SK-N-MC (cell line): ENCODE results near the gene PSMD11.

Experiments used
- DNase-seq: peaks from one replicate; pipeline ENCODE4 v3.0.0-alpha.2; 2011; ENCODE audit warnings: low read depth, low spot score
- H3K27ac ChIP-seq: fragments of 200-600 bp; sonication (generic); 2 replicates; pipeline ENCODE4 v1.5.1; 2016; ENCODE audit warnings: mixed run types
- H3K36me3 ChIP-seq: fragments of 200-600 bp; sonication (generic); 2 replicates; pipeline ENCODE4 v1.6.1; 2017; ENCODE audit warnings: antibody characterized with exemption, low read length, mixed read lengths; ENCODE audit not compliant: insufficient read depth
- H3K4me3 ChIP-seq: fragments of 200-600 bp; sonication (generic); 2 replicates; pipeline ENCODE4 v1.5.1; 2016
- H3K9ac ChIP-seq: fragments of 200-600 bp; sonication (generic); 2 replicates; pipeline ENCODE4 v1.8.0; 2017; ENCODE audit warnings: mixed run types, mixed read lengths; ENCODE audit not compliant: insufficient read length
- H3K9me3 ChIP-seq: fragments of 200-600 bp; sonication (generic); 2 replicates; pipeline ENCODE4 v1.6.1; 2017; ENCODE audit warnings: low read depth, mild to moderate bottlenecking, antibody characterized with exemption, low read length, moderate library complexity, mixed read lengths
- EZH2 ChIP-seq: fragments of 200-600 bp; sonication (generic); IDR thresholded peaks from one replicate; pipeline ENCODE4 v1.6.1; 2017; ENCODE audit warnings: antibody characterized with exemption
- FOXP2 ChIP-seq: optimal IDR thresholded peaks from 2 replicates; pipeline ENCODE3; 2011; ENCODE audit warnings: mild to moderate bottlenecking, moderate library complexity; ENCODE audit not compliant: insufficient read depth; ENCODE audit errors: extremely low read length, control extremely low read depth
- POLR2AphosphoS5 ChIP-seq: IDR thresholded peaks from 2 replicates; pipeline ENCODE4 v1.6.1; 2012; ENCODE audit warnings: mild to moderate bottlenecking, low read depth, low read length, borderline replicate concordance

Gene PSMD11

GRCh38 chr17:32495359-32496231 is 51.3 kb downstream of the PSMD11 start:
- H3K9me3 ChIP-seq: no peaks in the 10 kb centered on the region
- no peak for DNase-seq
- H3K27ac ChIP-seq: no peak overlapping the region
- no peak overlapping the region for H3K9ac ChIP-seq
- no peak overlapping the region for H3K4me3 ChIP-seq
- TF ChIP-seq POLR2AphosphoS5 (no peak), FOXP2 (no peak), EZH2 (no peak)
- no peaks in the 10 kb centered on the region for H3K36me3 ChIP-seq

- TF ChIP-seq POLR2AphosphoS5: no peak
- no peak for DNase-seq
- H3K27ac ChIP-seq: no peak overlapping the region
- no peaks in the 10 kb centered on the region for H3K9me3 ChIP-seq
- H3K36me3 ChIP-seq: no peaks in the 10 kb centered on the region
- H3K9ac ChIP-seq: no peak overlapping the region
- H3K4me3 ChIP-seq: no peak overlapping the region
Observed at GRCh38 chr17:32496395-32497073, 52.2 kb downstream of the PSMD11 start.

GRCh38 chr17:32497431-32498205 is 53.3 kb downstream of the PSMD11 start:
- DNase-seq: no peak
- H3K9ac ChIP-seq: no peak overlapping the region
- no peak overlapping the region for H3K4me3 ChIP-seq
- no peaks in the 10 kb centered on the region for H3K36me3 ChIP-seq
- TF ChIP-seq POLR2AphosphoS5 (no peak), EZH2 (no peak), FOXP2 (no peak)
- H3K9me3 ChIP-seq: no peaks in the 10 kb centered on the region
- H3K27ac ChIP-seq: no peak overlapping the region

GRCh38 chr17:32498391-32498790 is 54.1 kb downstream of the PSMD11 start:
- DNase-seq: no peak
- H3K9ac ChIP-seq: no peak overlapping the region
- TF ChIP-seq POLR2AphosphoS5: no peak
- TF ChIP-seq FOXP2: no peak
- no peak for TF ChIP-seq EZH2

GRCh38 chr17:32502013-32502412 is 57.7 kb downstream of the PSMD11 start:
- Histone ChIP-seq H3K4me3 (no peak overlapping the region), H3K36me3 (no peaks in the 10 kb centered on the region), H3K9me3 (no peaks in the 10 kb centered on the region), H3K27ac (no peak overlapping the region), H3K9ac (no peak overlapping the region)
- TF ChIP-seq EZH2 (no peak), FOXP2 (no peak), POLR2AphosphoS5 (no peak)
- no peak for DNase-seq

More at GRCh38 chr17:32498391-32498790, 54.1 kb downstream of the PSMD11 start:
- Histone ChIP-seq H3K9me3 (no peaks in the 10 kb centered on the region), H3K27ac (no peak overlapping the region), H3K4me3 (no peak overlapping the region), H3K36me3 (no peaks in the 10 kb centered on the region)

- no peak for DNase-seq
- no peaks in the 10 kb centered on the region for H3K36me3 ChIP-seq
- H3K27ac ChIP-seq: no peak overlapping the region
- H3K4me3 ChIP-seq: no peak overlapping the region
- no peak overlapping the region for H3K9ac ChIP-seq
- H3K9me3 ChIP-seq: no peaks in the 10 kb centered on the region
- TF ChIP-seq EZH2: no peak
Observed at GRCh38 chr17:32502710-32503109, 58.4 kb downstream of the PSMD11 start.

- no peak overlapping the region for H3K27ac ChIP-seq
- DNase-seq: no peak
- H3K36me3 ChIP-seq: no peaks in the 10 kb centered on the region
- TF ChIP-seq EZH2: no peak
- no peak for TF ChIP-seq FOXP2
- TF ChIP-seq POLR2AphosphoS5: no peak
- no peak overlapping the region for H3K9ac ChIP-seq
- H3K4me3 ChIP-seq: no peak overlapping the region
- H3K9me3 ChIP-seq: no peaks in the 10 kb centered on the region
Observed at GRCh38 chr17:32503251-32504165, 59.2 kb downstream of the PSMD11 start.
